ENCODE data around the gene SHROOM4. TPM values are rescaled to one million over a fixed set of nuclear protein-coding genes. Genes with fewer than 3 reads are reported as not detected.

Gene SHROOM4
- total and polyA plus RNA-seq, 5 donors from 2014 or later, result 0.17 TPM; not detected in 4

DNA sequence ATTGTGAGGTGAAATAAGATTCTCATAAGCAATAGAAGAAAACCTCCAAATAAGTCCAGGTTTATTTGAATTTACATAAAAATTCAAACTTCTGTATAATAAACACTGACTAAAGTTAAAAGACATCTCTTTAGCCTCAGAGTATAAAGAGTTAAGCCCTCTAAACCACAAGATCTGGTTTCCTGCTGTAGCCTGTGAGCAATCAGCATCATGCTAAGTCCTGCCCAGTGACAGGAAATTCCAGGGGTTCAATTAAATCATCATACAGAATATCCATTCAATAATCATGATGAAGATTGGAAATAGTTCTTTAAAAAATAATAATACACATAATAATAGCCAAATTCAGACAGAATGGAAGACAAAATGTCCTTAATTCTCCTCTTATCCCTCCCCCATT is 204.2 kb downstream of the SHROOM4 start:
- H3K27me3 Mint-ChIP-seq, result no peaks in the 10 kb centered on the region
- no peak for ATAC-seq (ENCODE audit: low read depth in 2 of 2)

GRCh38 chrX:50606300-50606950 is 207.6 kb downstream of the SHROOM4 start:
- Mint-ChIP-seq H3K9me3 (no peaks in the 10 kb centered on the region), H3K4me3 (no peak overlapping the region), H3K36me3 (no peaks in the 10 kb centered on the region), H3K27ac (no peak overlapping the region), H3K27me3 (peaks cover 4% of the 10 kb centered on the region), H3K4me1 (no peaks in the 10 kb centered on the region)
- H3K4me1 ChIP-seq (ENCODE audit: control insufficient read depth, insufficient read depth, low read length, poor library complexity, severe bottlenecking), result no peaks in the 10 kb centered on the region
- DNase-seq (no peak), ATAC-seq (ENCODE audit: low read depth in 2 of 2) (no peak)
- H3K4me3 ChIP-seq (ENCODE audit: low read depth, low read length), result no peak overlapping the region
- H3K36me3 ChIP-seq (ENCODE audit: control insufficient read depth, insufficient read depth, low read length), result no peaks in the 10 kb centered on the region
- H3K27ac ChIP-seq (ENCODE audit: insufficient read depth, low read length, poor library complexity, severe bottlenecking), result no peak overlapping the region
- H3K27me3 ChIP-seq (ENCODE audit: control insufficient read depth, insufficient read depth, low read length), result no peaks in the 10 kb centered on the region
- H3K9me3 ChIP-seq (ENCODE audit: control insufficient read depth in 2 of 2, low read length in 2 of 2), result no peaks in the 10 kb centered on the region

More for the DNA sequence above, 204.2 kb downstream of the SHROOM4 start:
- Histone ChIP-seq H3K27me3 (ENCODE audit: control insufficient read depth, insufficient read depth, low read length) (peaks cover 2% of the 10 kb centered on the region), H3K4me1 (ENCODE audit: control insufficient read depth, insufficient read depth, low read length, poor library complexity, severe bottlenecking) (no peaks in the 10 kb centered on the region), H3K4me3 (ENCODE audit: low read depth, low read length) (no peak overlapping the region), H3K9me3 (ENCODE audit: control insufficient read depth in 2 of 2, low read length in 2 of 2) (no peaks in the 10 kb centered on the region), H3K36me3 (ENCODE audit: control insufficient read depth, insufficient read depth, low read length) (no peaks in the 10 kb centered on the region), H3K27ac (ENCODE audit: insufficient read depth, low read length, poor library complexity, severe bottlenecking) (no peak overlapping the region)
- Mint-ChIP-seq H3K36me3 (no peaks in the 10 kb centered on the region), H3K4me3 (no peak overlapping the region), H3K9me3 (no peaks in the 10 kb centered on the region), H3K4me1 (no peaks in the 10 kb centered on the region), H3K27ac (no peak overlapping the region)
- no peak for DNase-seq

GRCh38 chrX:50596056-50596455 is 217.9 kb downstream of the SHROOM4 start:
- no peaks in the 10 kb centered on the region for H3K4me1 Mint-ChIP-seq
- Histone ChIP-seq H3K9me3 (ENCODE audit: control insufficient read depth in 2 of 2, low read length in 2 of 2) (no peaks in the 10 kb centered on the region), H3K36me3 (ENCODE audit: control insufficient read depth, insufficient read depth, low read length) (no peaks in the 10 kb centered on the region)

GRCh38 chrX:50594788-50595187 is 219.2 kb downstream of the SHROOM4 start:
- no peak for ATAC-seq (ENCODE audit: low read depth in 2 of 2)
- Histone ChIP-seq H3K4me3 (ENCODE audit: low read depth, low read length) (no peak overlapping the region), H3K36me3 (ENCODE audit: control insufficient read depth, insufficient read depth, low read length) (no peaks in the 10 kb centered on the region), H3K27ac (ENCODE audit: insufficient read depth, low read length, poor library complexity, severe bottlenecking) (no peak overlapping the region), H3K9me3 (ENCODE audit: control insufficient read depth in 2 of 2, low read length in 2 of 2) (no peaks in the 10 kb centered on the region), H3K27me3 (ENCODE audit: control insufficient read depth, insufficient read depth, low read length) (no peaks in the 10 kb centered on the region), H3K4me1 (ENCODE audit: control insufficient read depth, insufficient read depth, low read length, poor library complexity, severe bottlenecking) (no peaks in the 10 kb centered on the region)
- H3K4me3 Mint-ChIP-seq, result no peak overlapping the region
- no peaks in the 10 kb centered on the region for H3K4me1 Mint-ChIP-seq
- H3K27ac Mint-ChIP-seq, result no peak overlapping the region
- H3K27me3 Mint-ChIP-seq, result no peaks in the 10 kb centered on the region
- DNase-seq, result no peak
- H3K36me3 Mint-ChIP-seq, result no peaks in the 10 kb centered on the region
- peaks cover 0 to 1% (median 0%) of the 10 kb centered on the region in 7 donors for H3K9me3 Mint-ChIP-seq

More at GRCh38 chrX:50596056-50596455, 217.9 kb downstream of the SHROOM4 start:
- peaks cover 0 to 1% (median 0%) of the 10 kb centered on the region in 7 donors for H3K9me3 Mint-ChIP-seq
- no peaks in the 10 kb centered on the region for H3K36me3 Mint-ChIP-seq
- Histone ChIP-seq H3K4me3 (ENCODE audit: low read depth, low read length) (no peak overlapping the region), H3K27me3 (ENCODE audit: control insufficient read depth, insufficient read depth, low read length) (no peaks in the 10 kb centered on the region), H3K4me1 (ENCODE audit: control insufficient read depth, insufficient read depth, low read length, poor library complexity, severe bottlenecking) (no peaks in the 10 kb centered on the region), H3K27ac (ENCODE audit: insufficient read depth, low read length, poor library complexity, severe bottlenecking) (no peak overlapping the region)
- H3K4me3 Mint-ChIP-seq, result no peak overlapping the region
- peak overlapping the region in 1 of 3 donors; percentile 49 for H3K27ac Mint-ChIP-seq
- DNase-seq, result no peak
- H3K27me3 Mint-ChIP-seq, result no peaks in the 10 kb centered on the region
- ATAC-seq (ENCODE audit: low read depth in 2 of 2), result no peak

GRCh38 chrX:50586980-50587379 is 227.0 kb downstream of the SHROOM4 start:
- DNase-seq (no peak), ATAC-seq (ENCODE audit: low read depth in 2 of 2) (no peak)
- Histone ChIP-seq H3K9me3 (ENCODE audit: control insufficient read depth in 2 of 2, low read length in 2 of 2) (no peaks in the 10 kb centered on the region), H3K36me3 (ENCODE audit: control insufficient read depth, insufficient read depth, low read length) (no peaks in the 10 kb centered on the region), H3K4me1 (ENCODE audit: control insufficient read depth, insufficient read depth, low read length, poor library complexity, severe bottlenecking) (no peaks in the 10 kb centered on the region), H3K27ac (ENCODE audit: insufficient read depth, low read length, poor library complexity, severe bottlenecking) (no peak overlapping the region), H3K4me3 (ENCODE audit: low read depth, low read length) (no peak overlapping the region), H3K27me3 (ENCODE audit: control insufficient read depth, insufficient read depth, low read length) (no peaks in the 10 kb centered on the region)
- no peak overlapping the region for H3K4me3 Mint-ChIP-seq
- H3K27ac Mint-ChIP-seq, result no peak overlapping the region
- H3K36me3 Mint-ChIP-seq, result no peaks in the 10 kb centered on the region
- peaks cover 14% of the 10 kb centered on the region for H3K27me3 Mint-ChIP-seq
- no peaks in the 10 kb centered on the region for H3K9me3 Mint-ChIP-seq
- H3K4me1 Mint-ChIP-seq, result no peaks in the 10 kb centered on the region

- ATAC-seq (ENCODE audit: low read depth in 2 of 2) (no peak), DNase-seq (no peak)
- Histone ChIP-seq H3K27me3 (ENCODE audit: control insufficient read depth, insufficient read depth, low read length) (no peaks in the 10 kb centered on the region), H3K36me3 (ENCODE audit: control insufficient read depth, insufficient read depth, low read length) (no peaks in the 10 kb centered on the region), H3K4me1 (ENCODE audit: control insufficient read depth, insufficient read depth, low read length, poor library complexity, severe bottlenecking) (no peaks in the 10 kb centered on the region), H3K4me3 (ENCODE audit: low read depth, low read length) (no peak overlapping the region), H3K27ac (ENCODE audit: insufficient read depth, low read length, poor library complexity, severe bottlenecking) (no peak overlapping the region), H3K9me3 (ENCODE audit: control insufficient read depth in 2 of 2, low read length in 2 of 2) (no peaks in the 10 kb centered on the region)
- H3K27me3 Mint-ChIP-seq, result peaks cover 14% of the 10 kb centered on the region
- no peaks in the 10 kb centered on the region for H3K4me1 Mint-ChIP-seq
- no peaks in the 10 kb centered on the region for H3K36me3 Mint-ChIP-seq
- H3K9me3 Mint-ChIP-seq, result no peaks in the 10 kb centered on the region
- no peak overlapping the region for H3K4me3 Mint-ChIP-seq
- H3K27ac Mint-ChIP-seq, result no peak overlapping the region
These were observed 227.6 kb downstream of the SHROOM4 start for GRCh38 chrX:50586407-50586806.

GRCh38 chrX:50581405-50581804 is 232.6 kb downstream of the SHROOM4 start:
- no peak overlapping the region for H3K4me3 Mint-ChIP-seq
- peaks cover 22% of the 10 kb centered on the region for H3K27me3 Mint-ChIP-seq
- H3K9me3 Mint-ChIP-seq, result no peaks in the 10 kb centered on the region
- H3K4me3 ChIP-seq (ENCODE audit: low read depth, low read length), result no peak overlapping the region
- ATAC-seq (ENCODE audit: low read depth in 2 of 2) (no peak), DNase-seq (no peak)
- no peaks in the 10 kb centered on the region for H3K4me1 ChIP-seq (ENCODE audit: control insufficient read depth, insufficient read depth, low read length, poor library complexity, severe bottlenecking)
- no peak overlapping the region for H3K27ac Mint-ChIP-seq
- peaks cover 2% of the 10 kb centered on the region for H3K27me3 ChIP-seq (ENCODE audit: control insufficient read depth, insufficient read depth, low read length)
- H3K36me3 Mint-ChIP-seq, result no peaks in the 10 kb centered on the region
- no peak overlapping the region for H3K27ac ChIP-seq (ENCODE audit: insufficient read depth, low read length, poor library complexity, severe bottlenecking)
- H3K4me1 Mint-ChIP-seq, result peaks cover 0 to 1% (median 0%) of the 10 kb centered on the region in 4 donors
- no peaks in the 10 kb centered on the region for H3K9me3 ChIP-seq (ENCODE audit: control insufficient read depth in 2 of 2, low read length in 2 of 2)
- H3K36me3 ChIP-seq (ENCODE audit: control insufficient read depth, insufficient read depth, low read length), result no peaks in the 10 kb centered on the region

GRCh38 chrX:50579955-50580354 is 234.0 kb downstream of the SHROOM4 start:
- H3K36me3 ChIP-seq (ENCODE audit: control insufficient read depth, insufficient read depth, low read length), result no peaks in the 10 kb centered on the region
- no peak overlapping the region for H3K27ac ChIP-seq (ENCODE audit: insufficient read depth, low read length, poor library complexity, severe bottlenecking)
- H3K27me3 ChIP-seq (ENCODE audit: control insufficient read depth, insufficient read depth, low read length), result peaks cover 2% of the 10 kb centered on the region
- Mint-ChIP-seq H3K4me1 (peaks cover 0 to 1% (median 0%) of the 10 kb centered on the region in 4 donors), H3K9me3 (no peaks in the 10 kb centered on the region), H3K27me3 (peaks cover 17% of the 10 kb centered on the region), H3K4me3 (no peak overlapping the region), H3K27ac (no peak overlapping the region), H3K36me3 (no peaks in the 10 kb centered on the region)
- H3K4me3 ChIP-seq (ENCODE audit: low read depth, low read length), result no peak overlapping the region
- H3K9me3 ChIP-seq (ENCODE audit: control insufficient read depth in 2 of 2, low read length in 2 of 2), result no peaks in the 10 kb centered on the region
- H3K4me1 ChIP-seq (ENCODE audit: control insufficient read depth, insufficient read depth, low read length, poor library complexity, severe bottlenecking), result no peaks in the 10 kb centered on the region
- ATAC-seq (ENCODE audit: low read depth in 2 of 2) (no peak), DNase-seq (peak; percentile 8 to 58 (median 20))

Measured in CD4-positive, CD25-positive, alpha-beta regulatory T cell (primary cell).